OCI-LY3 (cell line): Measurements from ENCODE around the gene DOCK1.

Experiments
- H2AFZ ChIP-seq: fragments of 200-600, 300-600 bp; shearing (Covaris generic); 2 replicates; pipeline ENCODE4 v1.6.0; 2014; ENCODE audit warnings: antibody characterized with exemption, low read depth, low read length
- H3K27ac ChIP-seq: fragments of 200-600, 300-600 bp; sonication (generic); 2 replicates; pipeline ENCODE4 v1.5.1; 2014; ENCODE audit warnings: mild to moderate bottlenecking, low read length, moderate library complexity, mixed read lengths
- H3K27me3 ChIP-seq: fragments of 200-600, 300-600 bp; sonication (generic); 2 replicates; pipeline ENCODE4 v1.6.1; 2014; ENCODE audit warnings: low read depth, low read length, mixed read lengths
- H3K36me3 ChIP-seq: fragments of 200-600, 300-600 bp; sonication (generic); replicated peaks from 2 replicates; pipeline ENCODE3; 2014; ENCODE audit warnings: low read depth, low read length, mixed read lengths
- H3K4me1 ChIP-seq: fragments of 300-600, 200-600 bp; sonication (generic); 2 replicates; pipeline ENCODE4 v1.6.1; 2014; ENCODE audit warnings: low read length, mixed read lengths
- H3K4me2 ChIP-seq: fragments of 200-600, 300-600 bp; sonication (generic); 2 replicates; pipeline ENCODE4 v1.6.1; 2014; ENCODE audit warnings: low read length, mixed read lengths
- H3K4me3 ChIP-seq: fragments of 300-600, 200-600 bp; sonication (generic); 2 replicates; pipeline ENCODE4 v1.5.1; 2014; ENCODE audit warnings: antibody characterized with exemption, mild to moderate bottlenecking, low read length, moderate library complexity
- H3K79me2 ChIP-seq: fragments of 300-600, 200-600 bp; shearing (Covaris generic); 2 replicates; pipeline ENCODE4 v1.6.1; 2014; ENCODE audit warnings: mild to moderate bottlenecking, low read length, mixed read lengths
- H3K9ac ChIP-seq: fragments of 300-600, 200-600 bp; shearing (Covaris generic); 2 replicates; pipeline ENCODE4 v1.6.0; 2014; ENCODE audit warnings: mild to moderate bottlenecking, low read length, moderate library complexity
- H3K9me3 ChIP-seq: fragments of 200-600, 300-600 bp; shearing (Covaris generic); 2 replicates; pipeline ENCODE4 v1.6.1; 2014; ENCODE audit warnings: low read length, mixed read lengths; ENCODE audit not compliant: insufficient read depth
- H4K20me1 ChIP-seq: fragments of 200-600, 300-600 bp; sonication (generic); 2 replicates; pipeline ENCODE4 v1.6.1; 2016; ENCODE audit warnings: low read length, mixed read lengths; ENCODE audit not compliant: insufficient read depth
- CTCF ChIP-seq: fragments of 200-600, 300-600 bp; sonication (generic); IDR thresholded peaks from 2 replicates; pipeline ENCODE4 v1.5.1; 2014; ENCODE audit warnings: antibody characterized with exemption, low read length, low read depth
- EZH2phosphoT487 ChIP-seq: fragments of 200-600 bp; shearing (Covaris generic); IDR thresholded peaks from 2 replicates; pipeline ENCODE4 v1.6.1; 2018; ENCODE audit warnings: antibody characterized with exemption, mixed run types, low read depth

The DOCK1 gene

GRCh38 chr10:127464561-127464960 is 559.3 kb downstream of the DOCK1 start:
- Histone ChIP-seq H3K27me3 (no peaks in the 10 kb centered on the region), H4K20me1 (no peaks in the 10 kb centered on the region), H2AFZ (no peak overlapping the region), H3K4me2 (no peak overlapping the region), H3K9me3 (no peaks in the 10 kb centered on the region), H3K27ac (no peak overlapping the region), H3K4me3 (no peak overlapping the region), H3K9ac (no peak overlapping the region), H3K36me3 (no peaks in the 10 kb centered on the region), H3K4me1 (no peaks in the 10 kb centered on the region), H3K79me2 (no peaks in the 10 kb centered on the region)
- no peak for TF ChIP-seq CTCF
- TF ChIP-seq EZH2phosphoT487 = no peak

- no peaks in the 10 kb centered on the region for H4K20me1 ChIP-seq
- no peaks in the 10 kb centered on the region for H3K27me3 ChIP-seq
- H3K9me3 ChIP-seq = no peaks in the 10 kb centered on the region
- H3K4me3 ChIP-seq = no peak overlapping the region
- H3K4me1 ChIP-seq = no peaks in the 10 kb centered on the region
- H3K27ac ChIP-seq = no peak overlapping the region
- H3K9ac ChIP-seq = no peak overlapping the region
- H3K79me2 ChIP-seq = no peaks in the 10 kb centered on the region
- TF ChIP-seq CTCF = no peak
- TF ChIP-seq EZH2phosphoT487 = no peak
- no peak overlapping the region for H3K4me2 ChIP-seq
- no peaks in the 10 kb centered on the region for H3K36me3 ChIP-seq
- H2AFZ ChIP-seq = no peak overlapping the region
Measured at GRCh38 chr10:127467811-127468210, 562.6 kb downstream of the DOCK1 start.

GRCh38 chr10:127468632-127469031 is 563.4 kb downstream of the DOCK1 start:
- Histone ChIP-seq H3K27ac (no peak overlapping the region), H3K9me3 (no peaks in the 10 kb centered on the region), H3K36me3 (no peaks in the 10 kb centered on the region), H3K9ac (no peak overlapping the region), H3K4me1 (no peaks in the 10 kb centered on the region), H3K4me3 (no peak overlapping the region), H3K27me3 (no peaks in the 10 kb centered on the region), H4K20me1 (no peaks in the 10 kb centered on the region), H3K4me2 (no peak overlapping the region), H2AFZ (no peak overlapping the region), H3K79me2 (no peaks in the 10 kb centered on the region)
- TF ChIP-seq CTCF (no peak), EZH2phosphoT487 (no peak)

- Histone ChIP-seq H3K27ac (no peak overlapping the region), H3K36me3 (no peaks in the 10 kb centered on the region), H3K9me3 (no peaks in the 10 kb centered on the region), H3K4me2 (no peak overlapping the region), H4K20me1 (no peaks in the 10 kb centered on the region), H2AFZ (no peak overlapping the region), H3K4me1 (no peaks in the 10 kb centered on the region), H3K4me3 (no peak overlapping the region), H3K27me3 (no peaks in the 10 kb centered on the region), H3K9ac (no peak overlapping the region), H3K79me2 (no peaks in the 10 kb centered on the region)
- TF ChIP-seq EZH2phosphoT487 (no peak), CTCF (no peak)
Measured at GRCh38 chr10:127470911-127471310, 565.7 kb downstream of the DOCK1 start.
